ENCODE measurements around the gene ADAM11.
A peak's percentile ranks its signal among the peaks of the same experiment; 100 is the strongest.

ADAM11 gene

GRCh38 chr17:44826123-44826790, 67.5 kb downstream of the ADAM11 start:
- Histone ChIP-seq H3K27ac (ENCODE audit: low read depth, low read length) (no peak overlapping the region), H3K27me3 (ENCODE audit: control insufficient read depth, insufficient read depth, low read length) (no peaks in the 10 kb centered on the region), H3K36me3 (ENCODE audit: control insufficient read depth, insufficient read depth, low read length) (no peaks in the 10 kb centered on the region), H3K9me3 (ENCODE audit: control insufficient read depth, insufficient read depth, low read length) (no peaks in the 10 kb centered on the region), H3K4me3 (ENCODE audit: low read depth, low read length) (no peak overlapping the region), H3K4me1 (ENCODE audit: control insufficient read depth, insufficient read depth, low read length) (peaks cover 14% of the 10 kb centered on the region), H3K9ac (ENCODE audit: low read depth, low read length) (no peak overlapping the region)

DNA sequence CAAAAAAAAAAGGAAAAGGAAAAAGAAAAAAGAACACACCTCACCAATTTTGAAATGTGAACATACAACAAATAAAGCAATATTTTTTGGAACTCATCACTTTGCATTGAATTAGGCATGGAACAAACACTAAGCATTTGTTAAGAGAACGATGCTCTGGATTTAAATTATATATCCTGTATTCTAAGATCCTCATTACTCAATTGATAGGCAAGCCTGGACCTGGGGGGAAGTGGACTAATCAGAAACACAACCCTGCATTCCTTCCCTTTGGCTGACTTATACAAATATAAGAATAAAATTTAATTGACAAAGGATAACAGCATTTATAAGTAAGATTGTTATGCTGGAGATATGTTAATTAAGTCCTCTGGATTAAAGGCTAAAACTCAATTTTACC, 69.1 kb downstream of the ADAM11 start:
- Histone ChIP-seq H3K36me3 (ENCODE audit: control insufficient read depth, insufficient read depth, low read length) (no peaks in the 10 kb centered on the region), H3K27me3 (ENCODE audit: control insufficient read depth, insufficient read depth, low read length) (no peaks in the 10 kb centered on the region), H3K27ac (ENCODE audit: low read depth, low read length) (no peak overlapping the region), H3K9ac (ENCODE audit: low read depth, low read length) (no peak overlapping the region), H3K4me1 (ENCODE audit: control insufficient read depth, insufficient read depth, low read length) (peaks cover 22% of the 10 kb centered on the region), H3K4me3 (ENCODE audit: low read depth, low read length) (peak overlapping the region; percentile 99), H3K9me3 (ENCODE audit: control insufficient read depth, insufficient read depth, low read length) (no peaks in the 10 kb centered on the region)

- H3K4me1 ChIP-seq (ENCODE audit: control insufficient read depth, insufficient read depth, low read length): peaks cover 22% of the 10 kb centered on the region
- peak overlapping the region; percentile 97 for H3K9ac ChIP-seq (ENCODE audit: low read depth, low read length)
- H3K27ac ChIP-seq (ENCODE audit: low read depth, low read length): peak overlapping the region; percentile 97
- no peaks in the 10 kb centered on the region for H3K27me3 ChIP-seq (ENCODE audit: control insufficient read depth, insufficient read depth, low read length)
- H3K9me3 ChIP-seq (ENCODE audit: control insufficient read depth, insufficient read depth, low read length): no peaks in the 10 kb centered on the region
- H3K36me3 ChIP-seq (ENCODE audit: control insufficient read depth, insufficient read depth, low read length): no peaks in the 10 kb centered on the region
- H3K4me3 ChIP-seq (ENCODE audit: low read depth, low read length): peak overlapping the region; percentile 99
Measured at GRCh38 chr17:44828919-44829522, 70.2 kb downstream of the ADAM11 start.

- Histone ChIP-seq H3K9me3 (ENCODE audit: control insufficient read depth, insufficient read depth, low read length) (no peaks in the 10 kb centered on the region), H3K4me3 (ENCODE audit: low read depth, low read length) (peak within 1 kb of the TSS; percentile 99), H3K4me1 (ENCODE audit: control insufficient read depth, insufficient read depth, low read length) (peaks cover 22% of the 10 kb centered on the region), H3K9ac (ENCODE audit: low read depth, low read length) (peak within 1 kb of the TSS; percentile 97), H3K27ac (ENCODE audit: low read depth, low read length) (peak within 1 kb of the TSS; percentile 97), H3K27me3 (ENCODE audit: control insufficient read depth, insufficient read depth, low read length) (no peaks in the 10 kb centered on the region), H3K36me3 (ENCODE audit: control insufficient read depth, insufficient read depth, low read length) (no peaks in the 10 kb centered on the region)
Measured at GRCh38 chr17:44829523-44830358, 71.0 kb downstream of the ADAM11 start, which contains the start of gene GJC1. Gene GJC1 (minus strand): TSS chr17:44830287. CDS start chr17:44805817, 24,470 bp downstream.

DNA sequence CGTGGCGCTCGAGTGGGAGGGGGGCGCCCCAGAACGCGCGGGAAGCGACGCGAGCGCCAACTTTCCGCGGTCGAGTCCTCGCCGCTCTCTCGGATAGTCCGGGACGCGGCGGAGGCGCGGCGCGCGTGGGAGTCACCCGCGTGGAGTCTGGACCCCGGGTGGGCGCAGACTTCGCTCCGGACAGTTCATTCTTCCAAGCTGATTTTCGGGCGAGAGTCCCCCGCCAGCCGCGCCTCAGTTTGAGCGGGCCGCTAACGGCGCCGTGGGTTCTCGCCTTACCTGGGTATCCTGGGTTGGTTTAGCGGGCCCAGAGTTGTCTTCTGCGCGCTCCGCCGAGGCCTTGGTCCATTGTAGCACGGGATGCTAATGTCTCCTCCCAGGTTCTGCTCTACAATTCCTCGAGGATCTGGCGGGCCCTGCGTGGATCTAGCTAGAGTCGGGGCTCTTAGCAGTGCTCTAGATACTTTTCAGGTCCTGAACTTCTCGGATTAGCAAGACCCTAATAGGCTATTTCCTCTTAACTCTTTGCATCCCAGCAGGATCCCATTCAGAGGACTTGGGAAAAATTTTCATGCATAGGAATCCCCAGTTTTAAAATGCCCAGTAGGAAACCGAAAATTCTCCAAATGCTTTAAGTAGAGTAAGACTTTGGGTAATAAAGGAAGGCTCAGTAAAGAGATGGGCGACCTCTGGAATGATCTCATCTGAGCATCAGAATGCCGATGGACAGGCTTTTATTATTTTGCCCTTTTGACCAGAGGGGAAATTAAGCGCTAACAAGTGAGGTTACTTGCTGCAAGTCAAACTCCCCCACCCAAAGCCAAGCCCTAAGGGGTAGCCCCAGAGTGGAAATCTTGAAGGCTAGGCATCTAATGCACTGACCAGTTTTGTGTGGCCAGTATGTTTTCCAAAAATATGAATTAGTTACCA, 71.8 kb downstream of the ADAM11 start:
- H3K27ac ChIP-seq (ENCODE audit: low read depth, low read length): peak overlapping the region; percentile 97

DNA sequence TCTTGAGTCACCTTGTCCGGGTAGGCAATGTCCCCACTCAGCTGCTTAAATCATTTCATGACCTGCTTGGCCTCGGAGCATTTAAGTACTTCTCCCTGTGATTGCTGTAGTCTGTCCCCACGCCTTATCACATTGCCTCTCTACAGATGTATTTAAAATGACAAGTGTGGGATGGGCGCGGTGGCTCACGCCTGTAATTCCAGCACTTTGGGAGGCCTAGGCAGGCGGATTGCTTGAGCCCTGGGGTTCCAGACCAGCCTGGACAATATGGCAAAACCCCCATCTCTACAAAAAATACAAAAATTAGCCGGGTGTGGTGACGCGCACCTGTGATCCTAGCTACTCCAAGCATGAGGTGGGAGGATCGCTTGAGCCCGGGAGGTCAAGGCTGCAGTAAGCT, 72.6 kb downstream of the ADAM11 start:
- Histone ChIP-seq H3K9ac (ENCODE audit: low read depth, low read length) (peak overlapping the region; percentile 10; the same call in 1 of the 2 replicates), H3K9me3 (ENCODE audit: control insufficient read depth, insufficient read depth, low read length) (no peaks in the 10 kb centered on the region), H3K27me3 (ENCODE audit: control insufficient read depth, insufficient read depth, low read length) (no peaks in the 10 kb centered on the region), H3K4me3 (ENCODE audit: low read depth, low read length) (peak overlapping the region; percentile 99), H3K4me1 (ENCODE audit: control insufficient read depth, insufficient read depth, low read length) (peaks cover 22% of the 10 kb centered on the region), H3K36me3 (ENCODE audit: control insufficient read depth, insufficient read depth, low read length) (no peaks in the 10 kb centered on the region), H3K27ac (ENCODE audit: low read depth, low read length) (peak overlapping the region; percentile 97)

More for the DNA sequence above, 71.8 kb downstream of the ADAM11 start:
- Histone ChIP-seq H3K4me1 (ENCODE audit: control insufficient read depth, insufficient read depth, low read length) (peaks cover 22% of the 10 kb centered on the region), H3K36me3 (ENCODE audit: control insufficient read depth, insufficient read depth, low read length) (no peaks in the 10 kb centered on the region), H3K4me3 (ENCODE audit: low read depth, low read length) (peak overlapping the region; percentile 99), H3K27me3 (ENCODE audit: control insufficient read depth, insufficient read depth, low read length) (no peaks in the 10 kb centered on the region), H3K9me3 (ENCODE audit: control insufficient read depth, insufficient read depth, low read length) (no peaks in the 10 kb centered on the region), H3K9ac (ENCODE audit: low read depth, low read length) (peak overlapping the region; percentile 97)

Measured in HUES48 (cell line).